IPS-NIHi7 (cell line): Measurements from ENCODE around the gene LYZL1.
"Not testable (repeated sequence)": the region's sequence is repeated elsewhere in the genome, so short reads cannot be mapped to it uniquely, and the experiment has no call there.

ENCODE experiments used
- DNase-seq: peaks from one replicate; pipeline ENCODE4 v3.0.0; 2012; ENCODE audit warnings: mixed read lengths; ENCODE audit errors: extremely low spot score

The LYZL1 gene

DNA sequence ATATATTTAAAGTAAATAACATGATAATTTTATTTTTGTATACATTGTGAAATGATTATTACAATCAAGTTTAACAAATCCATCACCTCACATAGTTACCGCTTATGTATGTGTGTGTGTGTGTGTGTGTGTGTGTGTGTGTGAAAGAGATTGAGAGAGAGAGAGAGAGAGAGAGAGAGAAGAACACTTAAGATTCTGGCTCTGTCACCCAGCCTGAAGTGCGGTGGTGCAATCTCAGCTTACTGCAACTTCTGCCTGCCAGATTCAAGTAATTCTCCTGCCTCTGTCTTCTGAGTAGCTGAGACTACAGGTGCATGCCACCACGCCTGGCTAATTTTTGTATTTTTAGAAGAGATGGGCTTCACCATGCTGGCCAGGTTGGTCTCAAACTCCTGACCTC lies 17.8 kb downstream of the LYZL1 start:
- DNase-seq, result no peak

DNA sequence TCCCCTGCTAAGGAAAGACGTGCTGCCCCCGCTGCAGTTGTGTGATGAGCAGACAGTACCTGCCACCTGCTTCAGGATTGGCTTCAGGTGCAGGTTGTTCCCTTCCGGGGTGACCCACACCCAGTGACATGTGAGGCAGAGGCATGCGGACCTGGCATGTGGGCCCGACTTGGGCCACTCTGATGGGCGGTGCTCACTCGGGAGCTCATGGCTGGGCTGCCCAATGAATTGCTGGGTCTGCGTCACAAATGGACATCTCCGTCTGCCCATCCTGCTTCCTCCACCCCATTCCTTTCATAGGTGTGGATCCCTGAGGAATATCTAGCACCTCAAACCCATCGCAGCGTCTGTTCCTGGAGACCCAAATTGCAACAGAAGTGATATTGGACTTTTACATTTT lies 19.3 kb downstream of the LYZL1 start:
- DNase-seq, result not testable (repeated sequence)

DNA sequence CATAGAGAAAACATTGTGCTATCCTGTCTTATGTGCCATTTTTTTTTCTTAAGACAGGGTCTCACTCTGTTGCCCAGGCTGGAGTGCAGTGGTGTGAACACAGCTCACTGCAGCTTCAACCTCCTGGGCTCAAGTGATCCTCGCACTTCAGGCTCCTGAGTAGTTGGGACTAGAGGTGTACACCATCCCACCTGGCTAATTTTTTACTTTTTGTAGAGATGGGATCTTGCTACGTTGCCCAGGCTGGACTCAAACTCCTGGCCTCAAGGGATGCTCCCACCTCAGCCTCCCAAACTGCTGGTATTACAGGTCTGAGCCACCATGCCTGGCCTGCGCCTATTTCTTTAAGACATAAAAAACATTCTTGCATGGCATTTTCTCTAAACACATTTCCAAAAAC lies 20.6 kb downstream of the LYZL1 start:
- no peak for DNase-seq

DNA sequence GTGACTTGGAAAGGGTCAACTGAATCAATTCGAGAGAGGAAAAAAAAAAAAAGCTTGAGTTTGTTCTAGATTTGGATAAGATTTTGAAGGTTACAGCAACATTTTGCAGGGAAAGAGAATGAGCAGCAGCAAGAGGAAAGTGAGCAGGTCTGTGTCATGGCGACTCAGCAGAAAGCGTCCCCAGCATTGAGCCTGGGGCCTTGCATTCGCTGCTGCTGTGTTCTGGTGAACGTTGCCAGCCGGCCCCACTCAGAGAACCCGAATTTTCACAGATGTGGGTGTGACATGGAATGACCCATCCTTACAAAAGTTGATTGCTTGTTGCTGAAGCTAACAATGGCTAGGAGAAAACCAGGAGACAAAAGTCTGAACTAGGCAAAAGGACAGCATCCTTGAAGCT lies 21.6 kb downstream of the LYZL1 start:
- not testable (repeated sequence) for DNase-seq

DNA sequence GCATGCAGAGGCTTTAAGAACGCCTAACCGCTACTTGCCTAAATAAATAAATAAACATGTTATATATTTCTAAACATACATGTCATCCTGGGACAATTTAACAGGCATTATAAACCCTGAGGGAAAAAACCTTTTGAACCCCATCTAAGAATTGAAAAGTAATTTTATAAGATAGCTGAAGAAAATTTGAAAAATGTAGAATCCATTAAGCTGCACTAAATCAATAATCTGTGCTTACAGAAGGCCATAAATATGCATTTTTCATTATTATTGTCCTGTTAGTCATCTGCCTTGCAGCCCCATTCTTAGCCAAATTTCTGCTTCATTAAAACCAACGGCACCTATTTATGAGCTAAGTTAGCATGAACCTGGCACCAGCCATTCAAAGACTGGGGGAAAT lies 24.2 kb downstream of the LYZL1 start:
- no peak for DNase-seq

DNA sequence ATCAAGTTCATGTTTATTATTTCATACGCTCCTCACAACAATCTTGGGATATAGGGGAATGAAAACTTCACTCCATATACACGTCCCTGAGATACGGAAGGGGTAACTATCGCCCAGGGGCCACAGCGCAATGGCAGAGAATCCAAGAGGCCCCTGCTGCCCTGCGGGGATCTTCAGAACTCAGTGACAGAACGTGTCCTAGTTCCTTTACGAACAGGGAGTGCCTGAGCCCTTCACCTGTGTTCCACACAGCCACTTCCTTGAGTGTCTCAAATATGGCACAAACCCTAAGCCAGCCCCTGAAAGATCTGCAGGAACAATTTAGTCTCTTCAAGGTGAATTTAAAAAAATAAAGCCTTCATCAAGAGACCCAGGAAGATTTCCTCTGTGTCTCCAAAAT lies 25.9 kb downstream of the LYZL1 start:
- DNase-seq, result no peak

DNA sequence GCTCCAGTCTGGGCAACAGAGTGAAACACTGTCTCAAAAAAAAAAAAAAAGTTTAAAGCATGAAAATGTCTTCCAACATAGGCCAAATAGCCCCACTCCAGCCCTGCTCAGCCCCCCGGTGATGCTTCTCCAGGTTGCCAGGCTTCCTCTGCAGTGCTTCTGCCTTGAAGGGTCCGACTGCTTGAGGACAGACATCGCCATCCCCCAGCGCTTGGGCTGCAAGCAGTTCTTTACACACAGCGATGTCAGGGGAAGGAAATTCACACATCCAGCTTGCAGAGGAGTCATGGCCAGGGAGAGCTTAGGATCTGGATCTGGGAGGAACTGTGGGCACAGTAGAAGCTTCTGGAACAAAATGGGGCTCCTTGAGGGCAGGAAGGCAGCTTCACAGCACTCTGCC lies 26.9 kb downstream of the LYZL1 start:
- DNase-seq, result no peak

DNA sequence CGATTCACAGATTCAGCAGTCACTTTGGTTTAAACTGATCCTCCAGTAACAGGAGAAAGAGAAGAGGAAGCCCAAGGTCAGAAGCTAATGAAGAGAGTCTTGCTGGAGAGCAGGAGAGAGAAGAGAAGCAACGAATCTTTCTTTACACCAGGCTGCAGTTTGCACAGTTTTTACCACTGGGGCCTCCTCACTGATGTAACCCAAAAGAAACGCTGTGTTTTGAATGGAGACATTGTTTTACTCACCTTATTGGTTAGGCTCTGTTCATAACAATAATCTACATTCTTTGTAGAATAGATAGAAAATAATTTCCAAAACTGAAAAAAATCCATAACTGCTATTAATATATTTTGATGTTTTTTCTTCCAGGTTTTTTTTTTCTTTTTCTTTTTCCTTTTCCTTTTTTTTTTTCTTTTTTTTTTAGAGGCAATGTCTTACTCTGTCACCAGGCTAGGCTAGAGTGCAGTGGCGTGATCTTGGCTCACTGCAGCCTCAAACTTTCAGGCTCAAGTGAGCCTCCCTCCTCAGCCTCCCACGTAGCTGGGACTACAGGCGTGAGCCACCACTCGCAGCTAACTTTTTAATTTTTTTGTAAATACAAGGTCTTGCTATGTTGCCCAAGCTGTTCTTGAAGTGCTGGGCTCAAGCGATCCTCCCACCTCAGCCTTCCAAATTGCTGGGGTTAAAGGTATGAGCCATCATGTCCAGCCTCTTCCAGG lies 27.6 kb downstream of the LYZL1 start:
- no peak for DNase-seq

DNA sequence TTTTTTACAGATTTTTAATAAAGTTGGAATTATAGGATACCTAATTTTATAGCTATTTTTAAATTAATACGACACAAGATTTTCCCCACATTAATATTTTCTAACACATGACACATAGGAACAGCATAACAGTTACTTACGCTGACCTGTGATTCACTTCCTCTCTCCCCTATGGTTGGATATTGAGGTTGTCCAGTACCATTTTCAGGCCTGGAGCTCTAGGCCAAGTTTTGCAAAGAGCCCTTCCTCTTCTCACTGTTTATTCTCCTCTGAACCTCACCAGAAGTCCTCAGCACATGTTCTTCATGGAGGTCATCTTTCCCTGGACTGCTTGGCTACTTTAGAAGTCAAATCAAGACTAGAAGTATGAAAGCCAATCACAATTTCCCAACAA lies 28.2 kb downstream of the LYZL1 start:
- DNase-seq, result no peak

DNA sequence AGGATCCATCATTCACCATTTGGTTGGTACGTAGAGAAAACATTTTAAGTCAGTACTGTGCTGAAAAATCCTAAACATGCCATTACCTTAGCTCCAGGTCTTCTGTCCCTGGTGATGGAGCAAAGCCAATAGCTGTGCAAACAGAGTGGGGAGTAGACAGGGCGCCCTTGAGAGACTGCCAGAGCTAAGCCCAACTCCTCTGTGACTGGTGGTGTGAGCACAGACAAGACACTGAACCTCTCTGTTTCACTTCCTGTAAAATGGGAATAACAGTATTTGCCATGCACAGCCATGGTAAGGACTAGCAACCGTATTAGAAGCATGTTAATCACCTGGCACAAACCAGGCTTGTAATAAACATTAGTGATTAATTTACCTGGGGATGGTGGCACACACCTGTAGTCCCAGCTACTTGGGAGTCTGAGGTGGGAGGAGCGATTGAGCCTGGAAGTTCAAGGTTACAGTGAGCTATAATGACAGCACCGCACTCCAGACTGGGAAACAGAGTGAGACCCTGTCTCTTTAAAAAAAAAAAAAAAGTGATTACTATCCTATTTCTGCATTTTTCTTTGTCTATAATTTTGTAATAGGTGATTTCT lies 28.7 kb downstream of the LYZL1 start:
- no peak for DNase-seq

DNA sequence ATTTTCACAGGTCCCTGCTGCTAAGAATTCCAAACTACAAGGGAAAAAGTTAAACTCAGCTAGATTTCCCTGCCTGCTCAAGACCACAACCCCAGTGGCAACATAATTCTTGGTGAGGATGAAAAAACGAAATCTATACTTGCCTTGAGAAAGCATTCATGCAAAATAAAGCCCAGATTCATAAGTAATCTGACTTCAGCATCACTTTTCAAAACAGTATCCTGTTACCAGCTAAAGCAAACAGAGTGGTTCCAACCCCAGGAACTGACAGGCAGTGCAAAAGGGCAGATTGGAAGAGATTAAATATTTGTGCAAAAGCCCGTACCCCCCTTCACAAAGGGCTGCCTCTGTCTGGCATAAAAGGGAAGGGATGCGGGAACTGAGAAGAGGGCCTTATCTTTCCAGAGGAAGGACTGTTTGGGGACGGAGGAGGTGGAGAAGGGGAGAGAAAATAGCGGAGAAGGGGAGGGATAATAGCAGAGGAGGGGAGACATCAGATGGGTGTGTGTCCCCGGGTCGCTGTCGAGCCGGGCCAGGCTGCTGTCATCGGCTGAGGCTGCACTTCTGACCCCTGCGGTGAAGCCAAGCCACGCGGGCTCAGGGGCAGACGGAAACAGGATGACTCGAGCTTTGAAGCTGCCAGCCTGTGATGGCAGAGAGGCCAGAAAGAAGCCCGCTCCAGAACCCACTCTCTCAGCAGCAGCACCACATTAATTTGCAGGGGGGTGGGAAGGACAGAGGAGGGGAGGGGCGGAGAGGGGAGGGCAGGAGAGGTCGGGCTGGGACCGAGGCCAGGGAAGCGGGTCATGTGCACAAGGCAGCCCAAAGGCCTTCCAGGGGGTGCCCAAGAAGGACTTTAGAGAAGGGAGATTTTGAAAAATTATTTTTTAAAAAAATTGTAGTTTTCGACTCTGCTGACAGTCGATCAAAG lies 29.5 kb downstream of the LYZL1 start:
- DNase-seq, result not testable (repeated sequence)

DNA sequence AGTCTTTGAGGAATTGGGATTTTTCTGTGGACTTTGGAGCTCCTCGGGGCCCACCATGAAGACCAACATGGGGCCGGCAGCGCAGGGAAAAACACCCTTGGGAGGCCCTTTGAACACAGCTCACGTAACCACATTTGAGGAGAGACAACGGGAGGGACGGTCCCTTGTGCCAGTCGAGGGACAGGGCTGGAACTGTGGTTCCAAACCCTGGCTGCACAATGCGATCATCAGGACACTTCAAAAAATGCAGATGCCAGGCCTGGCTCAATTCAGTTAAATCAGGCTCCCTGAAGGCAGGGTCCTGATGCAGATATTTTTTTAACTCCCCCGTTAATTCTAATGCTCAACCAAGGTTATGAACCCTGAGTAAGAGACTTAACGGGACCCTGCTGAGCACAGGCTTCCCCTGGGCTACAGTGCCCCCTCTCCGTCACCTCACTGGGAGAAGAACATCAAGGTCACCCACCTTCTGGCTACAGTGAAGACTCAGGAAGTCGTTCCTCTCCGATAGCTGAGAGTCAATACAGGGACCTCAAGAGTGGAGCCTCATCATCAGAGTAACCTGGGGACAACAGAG lies 30.4 kb downstream of the LYZL1 start:
- no peak for DNase-seq

DNA sequence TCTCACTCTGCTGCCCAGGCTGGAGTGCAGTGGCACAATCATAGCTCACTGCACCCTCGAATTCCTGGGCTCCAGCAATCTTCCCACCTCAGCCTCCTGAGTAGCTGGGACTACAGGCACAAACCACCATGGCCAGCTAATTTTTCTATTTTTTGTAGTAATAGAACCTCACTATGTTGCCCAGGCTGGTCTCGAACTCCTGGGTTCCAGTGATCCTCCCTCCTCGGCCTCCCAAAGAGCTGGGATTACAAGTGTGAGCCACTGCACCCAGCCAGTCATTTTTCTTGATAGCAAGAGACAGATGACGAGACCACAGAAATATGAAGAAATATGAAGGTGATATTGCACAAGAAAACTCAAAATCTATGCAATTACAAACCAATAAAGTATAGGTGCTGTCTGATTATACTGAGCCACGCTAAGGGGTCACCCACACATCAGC lies 31.8 kb downstream of the LYZL1 start:
- not testable (repeated sequence) for DNase-seq

DNA sequence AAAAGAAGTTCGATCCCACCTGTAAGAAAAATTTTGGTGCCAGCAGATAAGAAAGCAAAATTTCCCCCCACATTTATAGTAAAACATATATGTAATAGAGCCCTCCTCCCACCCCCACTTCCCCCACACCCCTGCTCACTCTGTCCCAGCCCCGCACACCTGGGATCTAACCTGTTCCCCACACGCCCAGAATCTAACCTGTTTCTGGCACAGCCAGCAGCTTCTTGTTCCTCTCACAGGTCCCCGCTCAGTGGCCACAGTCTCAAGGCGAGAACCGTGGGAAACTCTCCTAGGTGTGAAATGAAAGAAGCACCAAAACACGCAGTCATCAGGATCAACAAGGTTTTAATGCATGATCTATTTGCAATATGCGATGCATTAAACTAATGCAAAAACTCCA lies 32.8 kb downstream of the LYZL1 start:
- DNase-seq, result no peak

DNA sequence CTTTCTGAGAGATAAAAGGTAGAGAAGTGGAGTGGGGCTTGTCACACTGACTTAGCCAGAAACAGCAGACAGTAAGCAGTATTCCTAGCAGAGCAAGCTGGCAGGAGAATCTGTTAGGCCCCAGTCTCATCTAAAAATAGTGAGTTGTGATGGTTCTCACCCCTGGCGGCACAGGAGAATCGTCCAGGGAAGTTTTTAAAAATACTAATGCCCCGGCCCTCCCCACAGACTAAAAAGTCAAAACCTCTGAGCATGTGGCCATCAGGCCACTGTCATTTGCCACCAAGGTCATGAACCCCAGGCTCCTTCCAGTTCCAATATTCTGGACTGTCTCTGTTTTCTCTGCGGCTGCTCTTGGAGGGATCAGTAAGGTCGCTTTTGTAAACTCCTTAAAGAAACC lies 34.0 kb downstream of the LYZL1 start:
- no peak for DNase-seq

DNA sequence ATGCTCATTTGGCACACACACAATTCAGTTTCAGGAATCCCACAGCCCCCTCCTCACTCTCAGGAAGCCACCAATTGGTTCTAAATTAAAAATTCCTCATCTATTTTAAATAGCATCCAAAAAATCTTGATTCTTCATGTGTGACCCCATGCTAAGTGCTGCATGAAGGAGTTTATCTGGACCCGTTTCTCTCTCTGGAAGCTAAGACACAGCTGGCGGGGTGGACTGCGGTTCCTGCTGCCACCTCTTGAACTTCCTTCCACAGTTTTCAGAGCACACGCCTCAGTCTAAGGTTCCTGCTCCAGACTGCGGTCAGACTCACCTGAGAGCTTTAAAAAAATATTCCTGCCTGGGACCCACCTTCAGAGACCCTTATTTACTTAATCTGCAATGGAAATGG lies 34.5 kb downstream of the LYZL1 start:
- DNase-seq, result no peak

DNA sequence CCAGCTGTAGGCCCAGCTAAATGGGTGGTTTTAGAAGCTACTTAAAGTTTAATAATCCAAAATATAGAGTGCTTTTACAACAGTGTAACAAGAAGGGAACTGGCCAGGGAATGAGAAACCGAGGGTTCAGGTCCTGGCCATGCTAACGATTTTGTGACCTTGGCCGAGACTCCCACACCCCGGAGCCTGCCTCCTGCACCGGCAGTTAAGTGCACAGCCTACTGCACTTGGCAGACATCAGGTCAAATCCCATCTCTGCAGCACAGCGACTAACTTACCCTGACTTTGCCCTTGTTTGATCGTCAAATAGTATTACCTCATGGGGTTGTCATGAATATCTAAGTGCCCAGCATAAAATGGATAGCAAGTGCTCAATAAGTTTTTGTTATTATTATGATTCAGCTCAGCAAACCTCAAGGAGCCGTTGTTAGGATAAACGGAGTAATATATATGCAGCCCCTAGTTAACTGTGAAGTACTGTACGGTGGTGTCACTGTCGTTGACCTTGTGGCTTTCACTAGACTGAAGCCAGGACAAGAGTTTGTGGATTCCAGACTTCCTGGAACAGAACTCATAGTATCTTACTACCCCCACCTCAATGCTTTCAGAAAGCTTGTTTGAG lies 35.5 kb downstream of the LYZL1 start:
- no peak for DNase-seq

DNA sequence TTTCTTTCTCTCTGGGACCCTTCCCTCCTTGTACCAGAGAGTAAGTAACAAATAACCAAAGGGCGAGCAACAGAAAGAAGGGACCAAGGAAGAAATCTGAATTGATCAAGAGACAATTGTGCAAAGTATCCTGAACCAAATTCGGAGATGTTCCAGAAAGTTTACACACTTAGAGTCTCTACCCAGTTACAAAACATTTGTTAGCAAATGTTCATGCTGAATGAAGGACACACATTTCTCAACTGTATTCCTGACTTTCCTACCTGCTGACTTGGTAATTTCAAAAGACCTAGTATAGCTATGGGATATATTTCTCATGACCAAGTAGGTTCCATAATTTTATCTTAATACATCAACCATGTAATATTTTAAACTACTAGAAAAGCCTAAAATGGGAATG lies 37.4 kb downstream of the LYZL1 start:
- DNase-seq, result no peak

DNA sequence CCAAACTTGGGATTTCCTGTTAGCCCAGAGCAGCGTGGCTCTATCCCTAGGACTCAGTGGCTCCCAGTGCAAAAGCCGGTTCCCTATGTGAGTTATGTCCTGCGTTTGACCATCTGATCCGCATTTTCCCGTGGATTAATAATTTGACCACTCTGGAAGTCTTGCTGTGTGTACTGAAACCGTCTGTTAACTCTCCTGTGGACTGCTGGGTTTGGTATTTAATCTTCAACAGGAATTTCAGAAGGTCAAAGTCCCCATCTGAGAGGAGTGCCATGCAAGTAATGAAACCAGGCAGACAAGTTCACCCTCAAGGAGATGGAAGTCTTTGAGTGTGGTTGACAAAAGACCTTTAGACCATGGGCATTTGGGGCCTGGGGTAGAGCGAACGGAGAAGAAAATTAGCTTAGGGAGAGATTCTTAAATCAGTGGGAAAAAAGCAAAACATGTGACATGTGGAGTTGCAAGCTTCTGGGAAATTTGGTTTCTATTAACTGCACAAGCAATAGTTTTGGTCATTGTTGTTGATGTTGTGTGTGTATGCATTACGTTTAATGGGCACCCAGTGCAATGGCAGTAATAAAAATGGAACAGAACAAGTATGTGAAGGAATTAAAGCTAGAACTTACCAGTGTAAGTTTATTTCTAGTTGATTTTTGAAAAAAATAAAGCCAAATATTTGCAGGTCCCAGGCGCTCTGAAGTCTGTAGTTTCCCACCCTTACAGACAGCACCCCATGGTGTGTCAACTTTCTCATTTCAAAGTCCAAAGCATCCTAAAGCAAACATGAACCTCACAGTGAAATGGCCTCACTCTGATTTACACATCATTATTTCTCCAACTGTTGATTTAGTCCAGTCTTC lies 38.2 kb downstream of the LYZL1 start:
- no peak for DNase-seq

DNA sequence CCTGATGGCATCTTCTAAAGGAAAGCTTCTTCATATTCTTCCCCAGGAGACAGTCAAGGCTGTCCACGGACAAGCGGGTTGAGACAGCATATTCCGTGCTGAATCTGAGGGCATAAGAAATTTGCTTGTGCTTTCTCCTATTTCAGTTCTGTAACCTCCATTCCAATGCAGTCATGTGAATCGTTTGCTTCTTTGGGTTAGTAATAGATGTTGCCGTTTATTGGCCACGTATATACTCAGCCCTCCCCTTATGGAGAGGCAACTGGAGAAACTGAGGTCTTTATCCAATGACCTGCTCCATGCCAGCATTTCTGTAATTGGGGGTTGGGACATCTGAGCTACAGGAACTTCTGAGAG lies 38.9 kb downstream of the LYZL1 start:
- no peak for DNase-seq

DNA sequence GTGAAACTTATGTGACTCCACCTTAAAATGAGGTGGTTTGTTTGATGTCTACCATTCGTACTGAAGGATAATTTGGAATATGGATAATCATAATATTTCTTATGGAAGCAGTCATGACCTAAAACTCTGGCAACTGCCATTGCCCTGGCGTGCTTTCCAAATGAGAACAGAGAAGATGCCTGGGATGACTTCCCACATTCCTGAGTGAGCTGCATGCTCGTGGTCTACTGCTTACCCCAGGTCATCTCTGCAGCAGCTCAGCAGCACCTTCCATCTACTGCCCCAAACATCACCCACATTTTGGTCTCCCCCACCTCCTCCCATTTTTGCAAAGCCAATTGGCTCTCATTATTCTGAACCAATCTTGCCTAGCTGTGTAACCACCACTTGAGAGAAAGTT lies 40.1 kb downstream of the LYZL1 start:
- DNase-seq, result no peak
